Endodermal cell (in vitro differentiated cells): ENCODE data around the gene SLC35F1. TPM values are rescaled to one million over a fixed set of nuclear protein-coding genes. Genes with fewer than 3 reads are reported as not detected.

Source experiments
- DNase-seq: peaks from one replicate; pipeline ENCODE4 v3.0.0-alpha.2; 2017
- H3K27ac ChIP-seq: 2 replicates; pipeline ENCODE4 v1.5.1; 2013; ENCODE audit warnings: mild to moderate bottlenecking, low read depth, low read length, moderate library complexity
- H3K27me3 ChIP-seq: 2 replicates; pipeline ENCODE4 v1.6.1; 2013; ENCODE audit warnings: mild to moderate bottlenecking, low read length, moderate library complexity; ENCODE audit not compliant: insufficient read depth, control insufficient read depth, poor library complexity, severe bottlenecking
- H3K36me3 ChIP-seq: 2 replicates; pipeline ENCODE4 v1.7.0; 2013; ENCODE audit warnings: mild to moderate bottlenecking, low read length, moderate library complexity; ENCODE audit not compliant: control insufficient read depth, insufficient read depth
- H3K4me1 ChIP-seq: one replicate; pipeline ENCODE4 v1.7.0; 2013; ENCODE audit warnings: low read length; ENCODE audit not compliant: control insufficient read depth, insufficient read depth
- H3K4me3 ChIP-seq: 2 replicates; pipeline ENCODE4 v1.5.1; 2013; ENCODE audit warnings: mild to moderate bottlenecking, low read length, moderate library complexity
- H3K9ac ChIP-seq: 2 replicates; pipeline ENCODE4 v1.6.1; 2013; ENCODE audit warnings: mild to moderate bottlenecking, low read length, moderate library complexity; ENCODE audit not compliant: poor library complexity, severe bottlenecking; ENCODE audit errors: extremely low read depth
- H3K9me3 ChIP-seq: 2 replicates; pipeline ENCODE4 v1.6.1; 2013; ENCODE audit warnings: mild to moderate bottlenecking, low read length, moderate library complexity; ENCODE audit not compliant: control insufficient read depth
- H3K27ac Mint-ChIP-seq: 2 replicates; pipeline ENCODE4 v1.8.0; 2020; ENCODE audit warnings: mixed read lengths
- H3K27me3 Mint-ChIP-seq: 2 replicates; pipeline ENCODE4 v1.8.0; 2021; ENCODE audit warnings: mild to moderate bottlenecking, mixed read lengths; ENCODE audit not compliant: insufficient read depth
- H3K36me3 Mint-ChIP-seq: 2 replicates; pipeline ENCODE4 v1.8.0; 2020; ENCODE audit warnings: low read depth, mixed read lengths
- H3K4me1 Mint-ChIP-seq: 2 replicates; pipeline ENCODE4 v1.8.0; 2020; ENCODE audit warnings: mixed read lengths
- H3K4me3 Mint-ChIP-seq: 2 replicates; pipeline ENCODE4 v1.8.0; 2020; ENCODE audit warnings: mild to moderate bottlenecking, moderate library complexity, mixed read lengths
- H3K9me3 Mint-ChIP-seq: 2 replicates; pipeline ENCODE4 v1.8.0; 2020; ENCODE audit warnings: mild to moderate bottlenecking, mixed read lengths
- WGBS, 2 experiments: methylation state at CpG; one replicate each; pipeline versions ENCODE4 v1.1.5 to v1.1.7; 2013; ENCODE audit warnings: missing lambda C conversion rate in 2 of 2, mixed read lengths in 1 of 2; ENCODE audit not compliant: insufficient coverage in 1 of 2, insufficient read length in 1 of 2; 5-methylcytosine and 5-hydroxymethylcytosine counted together
- total RNA-seq, 2 donors: library from RNA; stranded (reverse); fragmentation: NEBNext Ultra II Directional in 1 of 2; extraction: Animal tissue kit (Norgen Biotek cat#: 25700) in 1 of 2; gene quantifications; 2 replicates in 1 of 2; 3 replicates in 1 of 2; pipeline ENCODE4 v1.2.1, GENCODE V29; 2021
- TF ChIP-seq, protein P1 (sequence below): fragments of 200-600 bp; sonication (generic); conservative IDR thresholded peaks from 2 replicates; pipeline ENCODE4 v1.5.0; 2021; ENCODE audit warnings: antibody characterized with exemption, mild to moderate bottlenecking

Gene SLC35F1
- total RNA-seq, 2 donors from 2014 or later = 6.7 to 12.8 TPM

DNA sequence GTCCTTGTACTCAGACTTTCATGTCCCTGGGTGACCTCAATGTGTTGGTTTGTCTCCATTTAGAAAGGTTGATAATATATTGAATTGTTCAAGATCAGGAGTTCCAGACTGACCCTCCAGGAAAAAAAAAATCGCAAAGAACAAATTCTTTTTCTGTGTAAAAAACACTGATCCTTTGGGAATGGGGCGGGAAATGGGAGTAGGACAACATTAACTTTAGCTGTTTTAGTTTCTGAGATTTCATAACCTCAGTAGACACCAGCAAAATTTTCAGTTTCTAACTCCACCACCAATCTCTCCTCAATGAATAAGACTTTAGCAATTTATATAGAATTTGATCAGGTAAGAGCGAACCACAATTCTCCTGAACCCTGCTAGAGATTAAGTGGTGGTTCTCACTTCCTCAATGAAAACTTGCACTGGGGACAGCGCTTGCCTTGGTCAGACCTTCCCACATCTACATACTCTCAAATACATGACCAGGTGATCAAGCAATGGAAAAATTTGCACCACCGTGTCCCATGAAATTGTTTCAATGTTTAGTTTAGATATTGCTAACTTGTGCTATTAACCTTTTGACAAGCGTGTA is 409.8 kb downstream of the SLC35F1 start:
- TF ChIP-seq, protein P1, sequence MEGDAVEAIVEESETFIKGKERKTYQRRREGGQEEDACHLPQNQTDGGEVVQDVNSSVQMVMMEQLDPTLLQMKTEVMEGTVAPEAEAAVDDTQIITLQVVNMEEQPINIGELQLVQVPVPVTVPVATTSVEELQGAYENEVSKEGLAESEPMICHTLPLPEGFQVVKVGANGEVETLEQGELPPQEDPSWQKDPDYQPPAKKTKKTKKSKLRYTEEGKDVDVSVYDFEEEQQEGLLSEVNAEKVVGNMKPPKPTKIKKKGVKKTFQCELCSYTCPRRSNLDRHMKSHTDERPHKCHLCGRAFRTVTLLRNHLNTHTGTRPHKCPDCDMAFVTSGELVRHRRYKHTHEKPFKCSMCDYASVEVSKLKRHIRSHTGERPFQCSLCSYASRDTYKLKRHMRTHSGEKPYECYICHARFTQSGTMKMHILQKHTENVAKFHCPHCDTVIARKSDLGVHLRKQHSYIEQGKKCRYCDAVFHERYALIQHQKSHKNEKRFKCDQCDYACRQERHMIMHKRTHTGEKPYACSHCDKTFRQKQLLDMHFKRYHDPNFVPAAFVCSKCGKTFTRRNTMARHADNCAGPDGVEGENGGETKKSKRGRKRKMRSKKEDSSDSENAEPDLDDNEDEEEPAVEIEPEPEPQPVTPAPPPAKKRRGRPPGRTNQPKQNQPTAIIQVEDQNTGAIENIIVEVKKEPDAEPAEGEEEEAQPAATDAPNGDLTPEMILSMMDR = no peak
- Mint-ChIP-seq H3K36me3 (no peaks in the 10 kb centered on the region), H3K4me1 (peaks cover 16% of the 10 kb centered on the region), H3K27ac (no peak overlapping the region), H3K9me3 (no peaks in the 10 kb centered on the region), H3K4me3 (no peak overlapping the region), H3K27me3 (no peaks in the 10 kb centered on the region)
- H3K27ac ChIP-seq = no peak overlapping the region
- H3K4me1 ChIP-seq = peaks cover 9% of the 10 kb centered on the region
- H3K9ac ChIP-seq = no peak overlapping the region
- H3K36me3 ChIP-seq = no peaks in the 10 kb centered on the region
- no peak overlapping the region for H3K4me3 ChIP-seq
- H3K27me3 ChIP-seq = no peaks in the 10 kb centered on the region
- whole genome bisulfite sequencing, 2 experiments = 78 to 97% methylated on average over 1 to 5 of the region's 6 CpGs
- no peak for DNase-seq
- H3K9me3 ChIP-seq = no peaks in the 10 kb centered on the region

DNA sequence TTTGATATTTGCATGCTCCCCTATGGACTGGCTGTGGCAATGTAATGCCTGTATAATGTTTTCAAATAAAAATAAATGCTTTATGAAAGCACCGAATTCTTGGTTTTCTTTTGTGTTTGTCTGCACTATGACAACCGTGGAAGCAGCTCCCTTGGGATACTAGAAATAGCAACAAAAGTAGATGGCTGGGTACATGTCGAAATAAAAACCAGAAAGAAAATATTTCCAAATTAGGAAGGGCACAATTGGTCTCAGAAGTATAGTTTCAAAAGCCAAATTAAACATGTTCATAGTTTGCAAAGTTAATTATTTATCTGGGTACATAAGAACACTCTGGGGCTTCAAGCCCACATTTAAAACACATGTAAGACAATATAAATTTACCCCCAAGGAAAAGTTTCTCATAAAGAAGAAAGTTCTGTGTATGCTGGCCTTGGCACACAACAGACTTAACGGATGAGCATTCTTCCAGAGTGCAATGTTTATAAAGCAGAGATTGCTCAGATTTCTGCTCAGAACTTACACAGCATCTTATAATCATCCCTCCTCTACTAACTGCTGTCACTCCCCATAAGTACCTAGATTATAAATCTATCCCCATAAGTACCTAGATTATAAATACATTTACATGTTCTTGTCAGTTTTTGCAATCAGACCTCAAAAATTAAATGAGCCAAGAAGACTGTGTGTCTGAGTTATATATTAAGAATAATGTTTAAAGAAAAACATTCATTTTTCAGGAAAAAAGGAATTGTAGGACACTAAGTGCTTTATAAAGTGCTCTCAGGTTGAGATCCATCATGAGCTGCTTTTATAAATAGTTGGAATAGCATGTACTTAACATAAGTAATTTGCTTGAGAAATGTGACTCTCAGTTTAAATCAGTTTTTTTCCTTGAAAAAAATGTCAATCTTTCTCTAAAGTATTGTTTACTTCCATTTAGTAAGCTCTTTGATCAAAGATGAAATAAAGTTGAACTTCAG is 410.8 kb downstream of the SLC35F1 start:
- 92 to 94% methylated on average over 4 of the region's 4 CpGs for WGBS, 2 experiments
- Histone ChIP-seq H3K9me3 (no peaks in the 10 kb centered on the region), H3K27ac (no peak overlapping the region), H3K36me3 (no peaks in the 10 kb centered on the region), H3K27me3 (no peaks in the 10 kb centered on the region), H3K4me1 (peaks cover 9% of the 10 kb centered on the region), H3K9ac (no peak overlapping the region), H3K4me3 (no peak overlapping the region)
- DNase-seq = no peak
- peaks cover 14% of the 10 kb centered on the region for H3K4me1 Mint-ChIP-seq
- TF ChIP-seq, protein P1 = no peak
- no peaks in the 10 kb centered on the region for H3K36me3 Mint-ChIP-seq
- no peak overlapping the region for H3K4me3 Mint-ChIP-seq
- H3K9me3 Mint-ChIP-seq = no peaks in the 10 kb centered on the region
- H3K27me3 Mint-ChIP-seq = no peaks in the 10 kb centered on the region
- H3K27ac Mint-ChIP-seq = no peak overlapping the region

DNA sequence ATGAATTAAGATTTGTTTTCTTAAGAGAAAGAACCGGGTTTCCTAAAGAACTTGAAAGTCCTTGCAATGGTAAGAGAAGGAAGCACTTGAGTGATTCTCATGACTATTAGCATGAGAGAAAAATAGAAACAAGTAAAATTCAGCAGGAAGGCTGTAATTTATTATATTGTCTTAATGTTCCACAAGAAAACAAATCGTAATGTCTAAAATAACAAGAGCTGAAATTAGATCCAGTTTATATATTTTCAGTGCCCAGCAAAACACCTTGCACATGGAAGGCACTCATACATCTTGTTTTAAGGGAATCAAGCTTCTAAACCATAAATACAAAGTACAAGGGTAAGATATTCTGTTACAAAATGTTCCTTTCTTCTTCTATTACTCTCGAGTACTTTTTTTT is 411.6 kb downstream of the SLC35F1 start:
- H3K9ac ChIP-seq = no peak overlapping the region
- H3K9me3 Mint-ChIP-seq = no peaks in the 10 kb centered on the region
- no peaks in the 10 kb centered on the region for H3K27me3 Mint-ChIP-seq

More for the DNA sequence above, 411.6 kb downstream of the SLC35F1 start:
- no peak for DNase-seq
- no peak overlapping the region for H3K27ac Mint-ChIP-seq
- H3K4me3 ChIP-seq = no peak overlapping the region
- H3K9me3 ChIP-seq = no peaks in the 10 kb centered on the region
- H3K4me1 ChIP-seq = peaks cover 6% of the 10 kb centered on the region
- H3K27me3 ChIP-seq = no peaks in the 10 kb centered on the region
- H3K27ac ChIP-seq = peak overlapping the region; percentile 21
- H3K4me3 Mint-ChIP-seq = no peak overlapping the region
- H3K36me3 ChIP-seq = no peaks in the 10 kb centered on the region
- H3K4me1 Mint-ChIP-seq = peaks cover 6% of the 10 kb centered on the region
- 86 to 94% methylated on average over 2 to 3 of the region's 3 CpGs for WGBS, 2 experiments
- TF ChIP-seq, protein P1 = no peak
- H3K36me3 Mint-ChIP-seq = no peaks in the 10 kb centered on the region
